ENCODE data around the gene UBE2U. TPM values are rescaled to one million over a fixed set of nuclear protein-coding genes. Genes with fewer than 3 reads are reported as not detected.

UBE2U gene
- total RNA-seq, 3 donors from 2014 or later: not detected

DNA sequence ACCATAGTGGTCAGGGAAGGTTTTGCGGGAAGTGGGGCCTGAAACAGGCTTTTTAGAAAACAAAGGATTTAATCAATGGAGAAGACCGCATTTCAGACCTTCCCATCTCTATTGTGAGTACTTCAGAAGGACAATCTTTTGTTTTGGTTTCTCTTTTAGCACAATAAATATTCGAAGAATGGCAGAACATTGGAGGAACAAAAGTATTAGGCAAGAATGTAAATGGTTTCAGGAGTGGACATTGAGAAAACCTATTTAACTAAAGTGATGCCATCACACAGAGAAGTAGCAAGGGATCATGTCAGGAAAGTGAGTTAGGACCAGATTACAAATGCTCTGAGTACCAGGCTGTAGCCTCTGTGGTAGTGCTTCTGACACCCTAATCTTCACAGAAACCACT is 26.8 kb upstream of the UBE2U start:
- Mint-ChIP-seq H3K4me1 (ENCODE audit: low read depth) (peaks cover 9% of the 10 kb centered on the region), H3K9me3 (no peaks in the 10 kb centered on the region), H3K4me3 (no peak overlapping the region), H3K27me3 (ENCODE audit: low read depth) (peaks cover 7% of the 10 kb centered on the region), H3K36me3 (ENCODE audit: insufficient read depth) (no peaks in the 10 kb centered on the region)
- ATAC-seq (no peak), DNase-seq (no peak)

DNA sequence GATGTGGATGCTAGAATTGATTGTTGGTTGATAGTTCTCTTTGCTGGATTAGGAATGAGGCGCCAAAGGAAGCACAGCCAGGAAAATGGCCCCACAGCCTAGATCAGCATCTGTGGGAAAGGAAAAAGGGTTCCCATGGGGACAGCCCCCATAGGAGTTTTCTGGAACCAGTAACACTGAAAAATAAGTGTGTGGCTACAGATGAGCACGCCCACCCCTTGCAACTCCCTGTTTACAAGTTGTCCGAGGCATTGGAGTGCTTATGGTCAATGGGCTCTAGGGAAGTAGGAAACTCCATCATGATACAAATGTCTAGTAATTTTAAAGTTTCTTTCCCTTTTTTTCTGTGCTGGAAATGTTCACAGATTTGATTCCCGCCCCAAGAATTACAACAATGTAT is 23.8 kb upstream of the UBE2U start:
- peaks cover 5% of the 10 kb centered on the region for H3K27me3 Mint-ChIP-seq (ENCODE audit: low read depth)
- no peak for ATAC-seq
- no peaks in the 10 kb centered on the region for H3K36me3 Mint-ChIP-seq (ENCODE audit: insufficient read depth)
- no peak for DNase-seq
- H3K4me3 Mint-ChIP-seq: no peak overlapping the region
- H3K9me3 Mint-ChIP-seq: no peaks in the 10 kb centered on the region
- H3K4me1 Mint-ChIP-seq (ENCODE audit: low read depth): no peaks in the 10 kb centered on the region

DNA sequence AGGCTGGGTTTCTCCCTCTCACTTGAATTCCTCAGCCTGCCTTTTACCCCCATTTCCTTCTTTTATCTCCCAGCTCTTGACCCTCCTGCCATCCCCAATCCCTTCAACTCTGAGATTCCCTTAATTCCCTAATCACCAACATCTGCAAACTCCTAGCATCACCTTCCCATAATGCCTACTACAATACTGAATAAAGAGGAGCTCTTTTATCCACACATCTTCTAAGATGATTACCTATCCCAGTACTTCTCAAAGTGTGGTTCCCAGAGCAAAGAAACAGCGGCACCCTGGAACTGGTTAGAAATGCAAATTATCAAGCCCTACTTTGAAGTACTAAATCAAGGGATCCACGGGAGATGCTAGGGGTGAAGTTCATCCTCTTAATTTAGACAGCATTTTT is 21.2 kb upstream of the UBE2U start:
- H3K27me3 Mint-ChIP-seq (ENCODE audit: low read depth): peaks cover 5% of the 10 kb centered on the region

DNA sequence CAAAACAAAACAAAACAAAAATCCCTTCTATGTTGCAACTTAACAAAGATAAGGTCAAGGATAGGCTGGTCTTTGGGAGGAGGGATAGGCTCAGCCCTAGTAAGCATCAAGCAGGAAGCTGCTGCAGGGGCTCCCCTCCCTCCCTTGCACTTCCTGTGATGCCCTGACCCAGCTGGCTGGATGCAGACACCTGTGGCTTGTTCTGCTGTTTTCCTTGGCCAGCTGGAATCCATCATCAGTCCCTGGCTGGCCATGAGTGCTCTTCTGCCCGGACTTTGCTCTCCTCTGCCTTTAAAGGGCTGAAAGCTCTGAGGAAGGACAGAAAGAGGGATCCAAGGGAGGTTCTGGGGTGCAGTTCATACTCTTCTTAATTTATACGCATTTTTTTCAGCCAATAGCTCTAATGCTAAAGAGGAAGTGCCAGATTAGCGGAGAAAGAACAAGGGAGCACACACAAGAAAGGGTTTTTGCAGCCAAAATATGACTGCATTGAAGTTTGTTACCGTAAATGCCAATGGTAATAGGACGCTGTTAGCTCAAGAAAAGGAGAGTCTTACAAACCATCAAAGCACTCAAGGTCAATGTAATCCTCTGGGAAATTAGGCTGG is 19.9 kb upstream of the UBE2U start:
- no peak overlapping the region for H3K4me3 Mint-ChIP-seq
- ATAC-seq (no peak), DNase-seq (no peak)
- H3K36me3 Mint-ChIP-seq (ENCODE audit: insufficient read depth): no peaks in the 10 kb centered on the region
- no peaks in the 10 kb centered on the region for H3K4me1 Mint-ChIP-seq (ENCODE audit: low read depth)
- no peaks in the 10 kb centered on the region for H3K27me3 Mint-ChIP-seq (ENCODE audit: low read depth)
- no peaks in the 10 kb centered on the region for H3K9me3 Mint-ChIP-seq

More for the DNA sequence above, 21.2 kb upstream of the UBE2U start:
- H3K36me3 Mint-ChIP-seq (ENCODE audit: insufficient read depth): no peaks in the 10 kb centered on the region
- no peaks in the 10 kb centered on the region for H3K9me3 Mint-ChIP-seq
- no peak overlapping the region for H3K4me3 Mint-ChIP-seq
- DNase-seq (no peak), ATAC-seq (no peak)
- no peaks in the 10 kb centered on the region for H3K4me1 Mint-ChIP-seq (ENCODE audit: low read depth)

DNA sequence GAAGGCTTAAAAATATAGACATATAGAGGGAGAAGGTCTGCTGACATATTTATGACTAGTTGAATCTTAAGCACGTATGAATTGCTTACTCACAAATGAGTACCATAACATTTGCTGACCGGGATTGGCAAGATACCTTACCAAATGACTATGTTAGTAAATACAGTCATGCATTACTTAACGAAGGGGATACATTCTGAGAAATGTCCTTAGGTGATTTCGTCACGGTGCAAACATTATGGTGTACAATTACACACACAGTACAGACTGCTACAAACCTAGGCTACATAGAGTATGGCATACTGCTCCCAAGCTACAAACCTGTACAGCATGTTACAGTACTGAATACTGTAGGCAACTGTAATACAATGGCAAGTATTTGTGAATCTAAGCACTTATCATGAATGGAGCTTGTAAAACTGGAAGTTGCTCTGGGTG is 19.4 kb upstream of the UBE2U start:
- no peaks in the 10 kb centered on the region for H3K36me3 Mint-ChIP-seq (ENCODE audit: insufficient read depth)
- H3K9me3 Mint-ChIP-seq: no peaks in the 10 kb centered on the region
- no peak for DNase-seq
- no peak for ATAC-seq
- no peaks in the 10 kb centered on the region for H3K27me3 Mint-ChIP-seq (ENCODE audit: low read depth)
- no peak overlapping the region for H3K4me3 Mint-ChIP-seq
- H3K4me1 Mint-ChIP-seq (ENCODE audit: low read depth): no peaks in the 10 kb centered on the region

DNA sequence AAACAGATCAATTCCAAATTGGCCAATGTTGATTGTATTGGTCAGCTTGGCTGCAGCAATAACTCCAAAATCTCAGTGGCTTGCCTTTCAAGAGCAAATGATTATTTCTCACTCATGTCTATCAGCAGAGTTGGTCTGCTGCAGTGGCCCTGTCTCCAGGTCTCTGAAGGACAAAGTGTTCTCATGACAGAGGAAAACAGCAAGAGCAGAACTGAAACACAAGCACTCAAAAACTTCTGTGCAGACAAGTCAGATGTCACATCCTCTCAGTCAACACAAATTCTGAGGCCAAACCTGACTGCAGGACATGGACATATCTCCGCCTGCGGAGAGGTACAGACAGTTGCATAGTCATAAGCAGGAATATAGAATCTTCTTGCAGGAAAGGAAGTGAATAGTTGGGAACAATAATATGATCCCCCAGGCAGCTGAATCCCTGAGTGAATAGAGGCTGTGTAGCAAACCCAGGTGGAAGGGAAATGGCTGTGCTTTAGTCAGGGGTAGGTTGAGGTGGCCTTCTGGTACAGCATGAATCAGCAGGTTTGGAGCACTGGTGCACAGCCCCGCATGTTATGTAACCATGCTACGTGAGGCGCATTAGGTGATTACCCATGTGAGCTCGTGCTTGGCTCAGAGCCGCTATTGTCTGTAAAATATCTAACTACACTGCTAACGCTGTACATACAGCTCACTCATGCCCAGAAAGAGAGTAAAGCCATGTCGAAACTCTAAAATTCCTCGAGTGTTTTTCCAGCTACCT is 17.1 kb upstream of the UBE2U start:
- Mint-ChIP-seq H3K4me1 (ENCODE audit: low read depth) (no peaks in the 10 kb centered on the region), H3K27me3 (ENCODE audit: low read depth) (no peaks in the 10 kb centered on the region), H3K36me3 (ENCODE audit: insufficient read depth) (no peaks in the 10 kb centered on the region), H3K4me3 (no peak overlapping the region), H3K9me3 (no peaks in the 10 kb centered on the region)
- DNase-seq: no peak
- ATAC-seq: no peak

DNA sequence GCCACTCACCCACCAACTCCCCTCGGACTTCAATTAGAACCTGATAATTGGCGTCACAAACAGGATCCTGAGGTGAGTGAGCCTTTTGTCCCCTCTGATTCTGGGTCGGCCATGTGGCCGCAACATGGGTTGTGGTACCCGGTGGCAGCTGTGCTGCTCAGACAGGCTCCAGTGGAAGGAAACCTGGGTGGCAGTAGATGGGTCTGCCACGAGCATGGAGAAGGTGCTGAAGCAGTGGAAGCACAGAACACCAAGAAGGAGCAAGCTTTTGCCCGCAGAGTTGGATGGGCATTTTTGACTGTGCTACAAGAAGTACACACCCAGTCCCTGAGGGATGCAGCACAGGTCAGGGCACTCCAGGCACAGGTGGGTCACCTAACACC is 16.5 kb upstream of the UBE2U start:
- DNase-seq: no peak
- Mint-ChIP-seq H3K9me3 (no peaks in the 10 kb centered on the region), H3K4me1 (ENCODE audit: low read depth) (no peaks in the 10 kb centered on the region), H3K36me3 (ENCODE audit: insufficient read depth) (no peaks in the 10 kb centered on the region), H3K4me3 (no peak overlapping the region), H3K27me3 (ENCODE audit: low read depth) (no peaks in the 10 kb centered on the region)
- no peak for ATAC-seq

DNA sequence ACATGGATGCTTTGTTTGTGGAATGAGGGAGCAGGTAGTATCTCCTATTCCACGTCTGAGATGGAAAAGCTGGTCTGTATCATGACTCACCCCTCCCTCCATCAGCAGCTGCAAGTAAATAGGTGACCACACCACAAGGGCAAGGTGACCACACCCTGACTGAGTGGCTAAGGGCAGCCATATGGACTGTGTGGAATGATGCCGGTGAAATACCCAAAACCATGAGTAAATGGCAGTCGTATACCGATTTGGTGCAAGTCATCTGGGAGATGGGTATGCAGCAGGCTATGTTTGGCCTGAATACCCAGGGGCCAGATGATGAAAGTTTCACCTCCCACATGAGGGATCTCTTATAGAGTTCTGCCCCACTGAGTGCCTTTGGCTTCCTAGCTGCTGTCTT is 15.8 kb upstream of the UBE2U start:
- H3K4me3 Mint-ChIP-seq: no peak overlapping the region
- DNase-seq: no peak
- no peaks in the 10 kb centered on the region for H3K4me1 Mint-ChIP-seq (ENCODE audit: low read depth)
- H3K36me3 Mint-ChIP-seq (ENCODE audit: insufficient read depth): no peaks in the 10 kb centered on the region
- H3K27me3 Mint-ChIP-seq (ENCODE audit: low read depth): no peaks in the 10 kb centered on the region
- no peaks in the 10 kb centered on the region for H3K9me3 Mint-ChIP-seq
- ATAC-seq: no peak

DNA sequence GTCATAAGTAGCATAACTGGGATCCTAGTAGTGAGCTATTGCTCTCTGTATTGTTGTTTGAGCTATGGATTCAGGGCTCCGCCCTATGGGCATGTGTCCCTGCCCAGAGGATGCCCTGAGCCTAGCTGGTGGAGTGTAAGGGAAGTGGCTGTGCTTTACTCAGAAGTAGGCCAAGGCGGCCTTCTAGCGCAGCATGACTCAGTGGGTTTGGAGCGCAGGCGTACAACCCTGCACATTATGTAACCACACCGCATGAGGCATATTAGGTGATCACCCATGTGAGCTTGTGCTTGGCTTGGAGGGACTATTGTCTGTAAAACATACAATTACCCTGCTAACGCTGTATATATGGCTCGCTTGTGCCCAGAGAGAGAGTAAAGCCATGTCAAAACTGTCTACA is 11.1 kb upstream of the UBE2U start:
- DNase-seq: no peak
- Mint-ChIP-seq H3K36me3 (ENCODE audit: insufficient read depth) (no peaks in the 10 kb centered on the region), H3K4me3 (no peak overlapping the region), H3K9me3 (no peaks in the 10 kb centered on the region), H3K27me3 (ENCODE audit: low read depth) (no peaks in the 10 kb centered on the region), H3K4me1 (ENCODE audit: low read depth) (no peaks in the 10 kb centered on the region)
- no peak for ATAC-seq

DNA sequence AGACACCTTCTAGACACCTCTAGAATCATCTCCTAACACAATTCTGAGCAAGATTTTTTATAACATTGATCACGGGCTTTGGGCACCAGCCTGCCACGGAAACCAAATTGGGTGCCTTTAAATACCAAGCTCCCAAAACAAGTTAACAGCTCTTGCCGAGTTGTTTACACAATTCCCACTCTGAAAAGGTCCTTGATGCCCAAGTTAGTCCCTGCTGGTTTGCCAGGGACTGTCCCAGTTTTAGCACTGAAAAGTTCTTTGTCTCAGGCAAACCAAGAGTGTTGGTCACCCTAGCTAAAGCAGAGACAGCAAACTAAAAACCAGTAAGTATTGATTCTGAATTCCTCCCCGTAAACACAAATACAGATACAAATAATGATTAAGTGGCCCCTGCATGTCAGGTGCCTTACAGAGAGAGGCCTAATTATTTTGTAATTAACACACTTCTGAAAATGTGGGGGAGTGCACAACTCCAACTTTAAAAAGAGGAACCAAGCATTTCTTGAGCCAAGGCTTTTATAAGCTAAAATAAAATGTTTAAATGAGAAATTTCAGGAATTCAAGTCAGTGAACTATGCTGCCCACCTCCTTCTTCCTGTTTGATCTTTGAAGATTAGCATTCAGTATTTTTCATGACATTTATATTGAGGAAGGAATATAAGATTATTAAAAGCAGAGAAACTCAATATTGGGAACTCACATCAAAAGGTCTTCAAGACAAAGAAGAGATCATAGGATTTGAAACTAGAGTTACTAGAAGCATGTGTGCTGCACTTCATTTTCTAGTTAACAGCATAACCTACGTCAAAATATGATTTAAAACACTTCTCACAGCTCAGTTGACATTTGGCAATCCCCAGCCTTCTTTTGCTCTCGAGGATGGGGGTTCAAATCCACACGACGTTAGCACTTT is 9.0 kb upstream of the UBE2U start:
- Mint-ChIP-seq H3K36me3 (ENCODE audit: insufficient read depth) (no peaks in the 10 kb centered on the region), H3K9me3 (no peaks in the 10 kb centered on the region), H3K27me3 (ENCODE audit: low read depth) (no peaks in the 10 kb centered on the region), H3K4me3 (no peak overlapping the region), H3K4me1 (ENCODE audit: low read depth) (no peaks in the 10 kb centered on the region)
- ATAC-seq (no peak), DNase-seq (no peak)

DNA sequence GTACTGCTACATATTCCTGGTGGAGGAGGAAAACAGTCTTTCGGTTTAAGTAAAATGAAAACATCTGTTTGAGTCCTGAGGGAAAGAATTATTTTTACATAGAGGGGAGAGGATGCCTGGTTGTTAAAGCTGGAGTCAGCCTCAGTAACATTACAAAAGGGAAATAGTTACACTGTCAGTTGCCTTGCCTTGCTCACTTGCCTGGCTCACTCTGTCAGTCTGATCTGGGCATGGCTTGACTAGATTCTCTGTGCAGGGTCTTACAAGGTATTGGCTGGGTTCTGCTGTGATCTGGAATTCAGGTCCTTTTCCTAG is 8.4 kb upstream of the UBE2U start:
- Mint-ChIP-seq H3K36me3 (ENCODE audit: insufficient read depth) (no peaks in the 10 kb centered on the region), H3K4me1 (ENCODE audit: low read depth) (no peaks in the 10 kb centered on the region), H3K4me3 (no peak overlapping the region), H3K27me3 (ENCODE audit: low read depth) (no peaks in the 10 kb centered on the region), H3K9me3 (no peaks in the 10 kb centered on the region)
- no peak for ATAC-seq
- DNase-seq: no peak

DNA sequence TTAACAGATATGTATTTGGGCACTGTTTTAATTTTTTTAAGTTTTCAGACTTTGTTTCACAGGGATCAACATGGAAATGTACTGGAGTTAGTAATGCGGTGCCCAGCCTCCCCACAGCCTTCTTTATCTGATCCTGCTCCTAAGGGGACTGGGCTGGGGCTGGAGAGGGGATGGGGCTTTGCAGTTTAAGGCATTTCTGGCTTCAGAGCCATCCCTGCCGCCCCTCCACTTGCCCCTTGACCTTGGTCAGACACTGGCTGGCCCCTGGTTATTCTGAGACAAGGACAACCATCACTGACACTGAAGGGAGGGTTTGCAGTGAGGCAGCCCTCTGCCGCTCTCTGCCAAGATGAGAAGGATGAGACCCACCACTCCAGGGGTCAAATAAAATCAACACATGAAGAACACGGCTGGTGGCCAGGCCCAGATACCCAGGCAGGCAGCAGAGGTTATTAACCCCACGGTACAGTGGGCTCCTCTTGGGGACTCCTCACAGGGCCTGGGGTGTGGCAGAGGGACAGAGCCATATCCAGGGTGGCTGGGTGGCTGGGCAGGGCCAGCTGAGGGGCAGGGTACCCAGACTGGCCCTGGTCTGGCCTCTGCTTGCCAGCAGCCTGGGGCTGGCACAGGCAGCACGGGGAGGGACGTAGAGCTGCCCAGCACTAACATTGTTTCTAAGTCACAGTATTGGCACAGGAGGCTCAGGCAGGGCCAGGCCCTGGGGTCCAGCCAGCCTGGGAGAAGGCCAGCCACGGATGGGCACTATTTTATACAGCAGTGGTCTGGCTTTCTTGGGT is 7.2 kb upstream of the UBE2U start:
- Mint-ChIP-seq H3K27me3 (ENCODE audit: low read depth) (no peaks in the 10 kb centered on the region), H3K9me3 (no peaks in the 10 kb centered on the region), H3K4me1 (ENCODE audit: low read depth) (no peaks in the 10 kb centered on the region), H3K4me3 (no peak overlapping the region), H3K36me3 (ENCODE audit: insufficient read depth) (no peaks in the 10 kb centered on the region)
- ATAC-seq: no peak
- DNase-seq: no peak

DNA sequence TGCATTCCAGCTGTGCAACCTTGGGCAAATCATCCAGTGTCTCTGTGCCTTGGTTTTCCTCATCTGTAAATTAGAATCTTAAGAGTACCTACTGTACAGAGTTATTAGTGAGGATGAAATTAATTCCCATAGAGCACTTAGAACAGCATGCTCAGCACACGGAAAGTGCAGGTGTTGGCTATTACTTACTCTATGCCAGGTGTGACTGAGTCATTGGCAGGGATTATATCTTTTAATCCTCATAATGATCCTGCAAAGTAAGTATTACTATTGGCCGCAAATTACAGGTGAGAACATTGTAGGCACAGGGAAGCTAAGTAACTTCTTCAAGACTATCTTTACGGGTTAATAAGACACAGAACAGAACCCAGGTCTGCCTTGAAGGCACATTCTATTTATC is 6.3 kb upstream of the UBE2U start:
- H3K27me3 Mint-ChIP-seq (ENCODE audit: low read depth): no peaks in the 10 kb centered on the region
- ATAC-seq (no peak), DNase-seq (no peak)
- H3K9me3 Mint-ChIP-seq: no peaks in the 10 kb centered on the region
- H3K36me3 Mint-ChIP-seq (ENCODE audit: insufficient read depth): no peaks in the 10 kb centered on the region
- H3K4me1 Mint-ChIP-seq (ENCODE audit: low read depth): no peaks in the 10 kb centered on the region
- H3K4me3 Mint-ChIP-seq: no peak overlapping the region

DNA sequence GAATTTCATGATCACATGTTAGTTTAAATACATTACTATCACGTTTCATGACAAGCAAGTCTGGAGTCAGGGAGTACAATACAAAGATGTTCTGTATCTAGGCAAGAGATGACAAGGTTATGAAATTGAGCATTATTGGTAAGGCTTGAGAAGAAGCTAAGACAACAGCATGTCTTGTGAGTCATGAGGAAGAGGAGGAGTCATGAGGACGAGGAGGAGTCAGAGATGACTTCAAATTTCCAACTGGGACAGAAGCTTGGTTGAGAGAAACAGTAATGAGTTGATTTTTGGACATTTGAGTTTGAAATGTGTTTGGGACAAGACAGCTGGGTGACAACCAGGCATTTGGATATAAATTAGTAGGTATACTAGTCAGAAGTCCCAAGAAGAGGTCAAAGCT is 4.3 kb upstream of the UBE2U start:
- Mint-ChIP-seq H3K36me3 (ENCODE audit: insufficient read depth) (no peaks in the 10 kb centered on the region), H3K4me1 (ENCODE audit: low read depth) (no peaks in the 10 kb centered on the region), H3K9me3 (no peaks in the 10 kb centered on the region), H3K27me3 (ENCODE audit: low read depth) (peaks cover 4% of the 10 kb centered on the region), H3K4me3 (no peak overlapping the region)
- no peak for DNase-seq
- peak; percentile 58 to 82 for ATAC-seq

All from activated T-cell treated with anti-CD3 and anti-CD28 coated beads, Interleukin-2, amount 50 U/mL, for 4 hours (primary cell).